ENCODE data around the gene SP5.

GRCh38 chr2:170669909-170670308 lies 45.2 kb upstream of the SP5 start:
- TF ChIP-seq CTCF (IDR thresholded peaks at IDR 0.05; ENCODE audit: insufficient read depth, low read length, poor library complexity, severe bottlenecking) (no peak), EZH2phosphoT487 (conservative IDR thresholded peaks at IDR 0.05; ENCODE audit: low read length) (no peak)

Data from SU-DHL-6 (cell line).